Amniotic epithelial cell (primary cell): ENCODE data around the gene NFYC.
A peak's percentile ranks its signal among the peaks of the same experiment; 100 is the strongest.

Experiments
- DNase-seq: peaks from one replicate; pipeline ENCODE4 v3.0.0-alpha.2; 2010; ENCODE audit warnings: low read depth

The NFYC gene

DNA sequence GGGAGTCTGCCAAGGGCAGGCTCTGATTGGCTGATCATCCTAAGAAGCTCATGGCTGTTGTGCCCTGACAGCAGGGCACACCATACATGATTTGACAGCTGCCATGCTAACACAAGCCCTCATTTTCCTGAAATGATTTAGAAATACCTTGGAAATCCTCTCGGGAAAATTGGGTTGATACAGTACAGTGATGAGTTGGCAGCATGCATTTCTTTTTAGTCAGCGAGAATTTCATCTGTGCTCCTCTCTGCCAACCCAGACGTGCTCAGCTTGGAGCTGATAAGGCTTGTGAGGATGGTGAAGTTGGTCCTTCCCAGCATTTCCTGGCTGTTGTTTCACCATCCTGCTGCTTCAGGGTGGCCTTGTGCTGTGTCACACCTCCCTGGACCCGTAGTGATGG is 69.5 kb downstream of the NFYC start:
- DNase-seq = peak; percentile 83

- no peak for DNase-seq
These were observed 70.8 kb downstream of the NFYC start for GRCh38 chr1:40762144-40762923.

GRCh38 chr1:40763742-40764532 is 72.4 kb downstream of the NFYC start:
- DNase-seq = no peak

- DNase-seq = no peak
These were observed 73.5 kb downstream of the NFYC start for GRCh38 chr1:40764981-40765380.

- DNase-seq = peak; percentile 35
These were observed 74.5 kb downstream of the NFYC start for GRCh38 chr1:40766017-40766416.

GRCh38 chr1:40766560-40766959 is 75.1 kb downstream of the NFYC start:
- no peak for DNase-seq

GRCh38 chr1:40768146-40768990 is 76.9 kb downstream of the NFYC start:
- no peak for DNase-seq

- no peak for DNase-seq
These were observed 78.3 kb downstream of the NFYC start for GRCh38 chr1:40769815-40770214.

DNA sequence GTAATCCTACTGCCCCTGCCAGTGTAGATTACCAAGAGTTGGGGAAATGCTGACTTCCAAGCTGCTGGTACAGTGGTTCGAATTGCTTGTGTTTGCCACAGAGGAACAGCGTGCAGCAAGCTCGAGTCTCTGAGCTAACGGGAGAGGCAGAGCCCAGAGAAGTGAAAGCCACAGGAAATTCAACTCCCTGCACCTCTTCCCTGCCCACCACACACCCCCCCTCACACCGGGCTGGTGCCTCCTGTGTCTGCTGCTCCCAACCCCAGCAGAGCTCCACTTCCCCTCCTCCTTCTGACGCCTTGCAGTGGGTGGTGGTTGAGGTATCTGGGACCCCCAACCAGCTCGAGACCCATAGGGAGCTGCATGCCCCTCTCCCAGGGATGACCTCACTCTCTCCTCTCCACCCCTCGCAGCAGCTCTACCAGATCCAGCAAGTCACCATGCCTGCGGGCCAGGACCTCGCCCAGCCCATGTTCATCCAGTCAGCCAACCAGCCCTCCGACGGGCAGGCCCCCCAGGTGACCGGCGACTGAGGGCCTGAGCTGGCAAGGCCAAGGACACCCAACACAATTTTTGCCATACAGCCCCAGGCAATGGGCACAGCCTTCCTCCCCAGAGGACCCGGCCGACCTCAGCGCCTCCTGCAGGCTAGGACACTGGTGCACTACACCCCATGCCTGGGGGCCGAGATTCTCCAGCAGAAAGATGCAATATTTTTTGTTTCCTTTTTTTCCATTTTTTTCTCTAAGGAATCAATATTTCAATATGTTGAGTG is 79.0 kb downstream of the NFYC start:
- DNase-seq = no peak

DNA sequence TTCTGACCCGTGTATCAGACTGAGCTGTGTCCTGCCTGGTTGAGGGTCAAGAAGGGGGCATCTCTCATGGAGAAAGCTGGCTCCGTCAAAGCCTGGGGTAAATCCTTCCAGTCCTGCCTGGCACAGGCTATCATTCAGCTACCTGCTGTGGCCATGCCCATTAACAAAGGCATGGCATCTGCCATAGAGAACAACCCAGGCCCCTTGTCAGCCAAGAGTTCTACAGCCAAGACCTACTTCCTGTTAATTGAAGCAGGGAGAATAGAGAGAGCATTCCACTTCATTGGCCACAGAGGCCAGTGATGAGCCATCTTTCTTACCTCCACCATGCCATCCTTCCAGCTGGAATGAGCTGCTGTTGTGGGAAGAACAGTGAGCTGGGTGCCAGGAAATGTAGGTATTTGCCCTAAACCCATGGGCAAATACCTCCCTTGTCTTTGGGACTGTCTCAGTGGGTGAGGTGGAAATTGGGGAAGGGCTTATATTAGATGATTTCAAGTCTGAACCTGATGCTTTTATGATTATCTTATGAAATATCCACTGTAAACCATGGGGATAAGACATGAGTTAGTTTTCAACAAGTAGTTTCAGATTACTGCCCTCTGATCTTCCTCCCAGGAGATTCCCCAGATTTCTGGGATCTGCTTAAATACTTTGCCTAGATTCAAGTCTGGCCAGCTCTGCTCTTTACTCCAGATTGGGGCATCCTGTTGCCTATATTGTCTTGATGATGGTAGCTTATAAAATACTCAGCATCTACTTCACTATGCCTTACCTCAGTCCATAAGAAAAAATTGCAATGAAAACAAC is 80.8 kb downstream of the NFYC start:
- DNase-seq = no peak

GRCh38 chr1:40773748-40774265 is 82.3 kb downstream of the NFYC start:
- no peak for DNase-seq

DNA sequence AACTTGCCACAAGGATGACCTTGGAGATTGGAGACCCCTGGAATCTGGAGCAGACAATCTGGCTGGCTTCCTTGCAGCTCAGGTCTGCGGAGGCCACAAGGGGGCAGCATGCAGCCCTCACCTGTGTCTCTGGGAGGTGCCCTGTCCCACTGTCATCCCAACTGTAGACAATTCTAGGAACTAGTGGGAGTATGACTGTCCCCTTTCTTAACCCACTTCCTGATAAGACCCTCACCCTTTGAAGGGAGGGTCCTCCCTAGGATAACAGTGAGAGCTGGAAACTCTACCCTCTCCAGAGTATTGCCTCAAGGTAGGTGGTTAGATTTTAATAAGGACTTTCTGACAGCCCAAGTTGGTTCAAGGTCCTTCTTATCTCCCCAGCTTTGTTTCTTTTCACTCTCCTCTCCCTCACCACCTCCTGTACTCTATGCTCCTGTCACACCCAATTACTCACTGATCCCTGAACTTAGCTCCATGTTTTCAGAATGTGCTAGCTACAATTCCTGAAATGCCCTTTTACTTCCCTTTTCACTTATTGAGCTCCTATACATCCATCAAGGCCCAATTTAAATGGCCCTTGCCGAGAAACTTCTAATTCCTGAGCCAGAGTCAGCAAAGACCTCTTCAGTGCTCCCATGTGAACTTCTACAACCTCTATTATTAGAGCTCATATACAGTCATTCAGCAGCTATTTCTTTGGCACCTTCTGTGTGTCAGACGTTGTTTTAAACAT is 82.9 kb downstream of the NFYC start:
- peak; percentile 13 for DNase-seq

GRCh38 chr1:40776236-40777072 is 85.0 kb downstream of the NFYC start:
- DNase-seq = no peak

DNA sequence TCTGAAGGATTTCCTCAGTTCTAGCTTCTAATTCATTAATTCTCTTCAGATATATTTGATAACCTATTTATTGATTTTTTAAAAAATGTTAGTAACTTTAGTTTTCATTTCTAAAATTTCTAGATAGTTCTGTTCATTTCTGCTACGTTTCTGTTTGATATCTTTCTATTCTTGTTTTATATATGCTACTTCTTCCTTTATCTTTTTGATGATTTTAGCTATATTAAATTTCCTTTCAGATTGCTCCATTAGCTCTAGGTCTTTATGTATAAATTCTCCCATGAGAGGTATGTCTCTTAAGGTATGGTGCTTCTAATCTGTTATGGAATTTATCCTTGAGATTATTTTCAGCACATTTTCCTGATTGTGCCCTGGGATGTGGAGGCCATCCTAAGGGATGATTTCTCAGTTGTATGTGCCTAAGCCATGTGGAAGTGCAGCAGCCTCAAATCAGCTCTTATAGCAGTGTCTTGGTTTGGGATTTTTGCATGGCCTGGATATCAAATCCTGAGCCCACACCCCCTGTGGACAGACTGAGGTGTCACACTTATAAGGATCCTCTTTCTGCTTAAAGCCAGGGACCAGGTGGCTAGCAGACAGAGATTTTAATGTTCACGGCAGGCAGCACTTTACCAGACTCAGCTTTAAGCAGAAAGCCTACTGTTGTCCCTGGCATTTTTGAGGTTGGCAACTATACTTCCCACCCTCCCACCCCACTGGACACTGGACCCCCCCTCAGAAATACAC is 85.9 kb downstream of the NFYC start:
- DNase-seq = no peak

GRCh38 chr1:40780678-40781607 is 89.4 kb downstream of the NFYC start:
- no peak for DNase-seq

DNA sequence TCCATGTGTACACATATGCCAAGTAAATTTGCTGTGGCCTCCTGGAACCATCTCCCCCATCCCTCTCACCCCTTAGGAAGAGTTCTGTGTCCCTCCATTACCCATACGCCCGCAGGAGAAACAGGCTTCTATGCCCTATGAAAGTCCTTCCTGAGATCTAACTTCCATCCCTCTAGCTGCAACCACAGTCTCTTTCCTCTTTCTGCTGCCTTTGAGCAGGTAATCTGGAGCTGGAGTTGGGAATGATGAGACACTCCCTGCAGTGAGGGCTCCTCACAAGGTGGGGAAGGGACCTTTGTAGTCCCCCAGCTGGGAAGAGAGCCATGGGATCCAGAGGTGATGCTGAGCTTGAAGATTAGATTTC is 90.1 kb downstream of the NFYC start:
- DNase-seq = no peak

DNA sequence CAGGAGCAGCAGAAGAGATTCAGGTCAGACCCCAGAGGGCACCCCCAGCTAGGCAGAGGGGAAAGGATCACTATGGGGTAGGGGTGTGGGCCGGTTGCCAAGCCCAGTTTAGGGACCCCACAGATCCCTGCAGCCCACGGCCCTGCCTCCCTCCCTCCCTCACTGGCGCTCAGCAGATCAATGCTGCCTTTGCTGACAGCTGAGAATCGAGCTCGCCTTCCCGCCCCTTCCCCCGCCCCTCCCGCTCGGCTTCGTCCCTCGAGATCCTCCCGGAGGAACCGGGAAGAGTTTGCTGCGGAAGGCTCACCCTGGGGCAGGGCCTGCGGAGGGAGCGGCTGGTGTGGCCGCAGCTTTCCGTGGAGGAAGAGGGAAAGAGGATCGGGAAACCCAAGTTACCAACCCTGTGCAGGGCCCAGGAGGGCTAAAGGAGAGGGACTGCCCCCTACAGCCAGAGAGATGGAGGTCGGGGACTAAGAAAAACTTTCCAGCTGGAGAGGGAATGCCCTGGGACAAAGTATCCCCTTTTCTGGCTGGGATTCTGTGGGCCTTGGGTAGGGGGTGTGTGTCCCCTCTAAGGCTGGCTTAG is 91.0 kb downstream of the NFYC start:
- DNase-seq = no peak
